Parathyroid adenoma (tissue), 2 donors: ENCODE results near the gene PPRC1.

ENCODE experiments used
- H2AFZ ChIP-seq: fragments of 300-600 bp; sonication (generic); one replicate; pipeline ENCODE4 v1.7.0; 2017; ENCODE audit warnings: antibody characterized with exemption, mild to moderate bottlenecking
- H3K27ac ChIP-seq: fragments of 300-600 bp; sonication (generic); one replicate; pipeline ENCODE4 v1.7.0; 2017
- H3K27me3 ChIP-seq: fragments of 300-600 bp; sonication (generic); one replicate; pipeline ENCODE4 v1.7.0; 2017; ENCODE audit warnings: low read length; ENCODE audit not compliant: control insufficient read depth, insufficient read depth
- H3K36me3 ChIP-seq: fragments of 300-600 bp; sonication (generic); one replicate; pipeline ENCODE4 v1.7.0; 2017; ENCODE audit warnings: low read length; ENCODE audit not compliant: control insufficient read depth, insufficient read depth
- H3K4me1 ChIP-seq: fragments of 300-600 bp; sonication (generic); one replicate; pipeline ENCODE4 v1.7.0; 2017; ENCODE audit warnings: control low read depth
- H3K4me2 ChIP-seq: fragments of 300-600 bp; sonication (generic); one replicate; pipeline ENCODE4 v1.7.0; 2017; ENCODE audit warnings: low read length
- H3K4me3 ChIP-seq: fragments of 300-600 bp; sonication (generic); one replicate; pipeline ENCODE4 v1.7.0; 2017; ENCODE audit warnings: low read depth, low read length
- H3K79me2 ChIP-seq: fragments of 300-600 bp; sonication (generic); one replicate; pipeline ENCODE4 v1.7.0; 2017; ENCODE audit warnings: control low read depth
- H3K9ac ChIP-seq: fragments of 300-600 bp; sonication (generic); one replicate; pipeline ENCODE4 v1.7.0; 2017; ENCODE audit warnings: mild to moderate bottlenecking
- H3K9me3 ChIP-seq: fragments of 300-600 bp; sonication (generic); one replicate; pipeline ENCODE4 v1.7.0; 2017; ENCODE audit warnings: low read length; ENCODE audit not compliant: control insufficient read depth
- CTCF ChIP-seq: fragments of 300-600 bp; sonication (generic); IDR thresholded peaks from one replicate; pipeline ENCODE4 v1.7.0; 2017; ENCODE audit warnings: antibody characterized with exemption, mild to moderate bottlenecking
- donor health status: primary hyperparathyroidism.

PPRC1 gene

GRCh38 chr10:102117391-102118159 is 15.3 kb upstream of the PPRC1 start:
- H3K9ac ChIP-seq = no peak overlapping the region
- H3K36me3 ChIP-seq = no peaks in the 10 kb centered on the region
- H3K4me2 ChIP-seq = peak overlapping the region; percentile 96
- peaks cover 46% of the 10 kb centered on the region for H3K79me2 ChIP-seq
- TF ChIP-seq CTCF = peak; percentile 33
- no peaks in the 10 kb centered on the region for H3K9me3 ChIP-seq
- peaks cover 53% of the 10 kb centered on the region for H3K4me1 ChIP-seq
- H3K4me3 ChIP-seq = peak overlapping the region; percentile 89
- H2AFZ ChIP-seq = no peak overlapping the region
- H3K27ac ChIP-seq = peak overlapping the region; percentile 100
- H3K27me3 ChIP-seq = no peaks in the 10 kb centered on the region

- H3K27me3 ChIP-seq = no peaks in the 10 kb centered on the region
- no peaks in the 10 kb centered on the region for H3K36me3 ChIP-seq
- peaks cover 33% of the 10 kb centered on the region for H3K79me2 ChIP-seq
- H3K4me3 ChIP-seq = peak overlapping the region; percentile 89
- H3K27ac ChIP-seq = peak overlapping the region; percentile 100
- H3K9ac ChIP-seq = no peak overlapping the region
- no peak for TF ChIP-seq CTCF
- H3K4me2 ChIP-seq = peak overlapping the region; percentile 96
- H2AFZ ChIP-seq = no peak overlapping the region
- H3K4me1 ChIP-seq = peaks cover 46% of the 10 kb centered on the region
- H3K9me3 ChIP-seq = no peaks in the 10 kb centered on the region
Observed at GRCh38 chr10:102118867-102119266, 14.0 kb upstream of the PPRC1 start.

GRCh38 chr10:102119417-102120141 is 13.3 kb upstream of the PPRC1 start:
- H3K4me2 ChIP-seq = peak overlapping the region; percentile 96
- H3K4me3 ChIP-seq = peak overlapping the region; percentile 89
- H2AFZ ChIP-seq = peak overlapping the region; percentile 76
- no peaks in the 10 kb centered on the region for H3K9me3 ChIP-seq
- no peak for TF ChIP-seq CTCF
- H3K4me1 ChIP-seq = peaks cover 43% of the 10 kb centered on the region
- peak overlapping the region; percentile 100 for H3K27ac ChIP-seq
- H3K79me2 ChIP-seq = peaks cover 28% of the 10 kb centered on the region
- H3K9ac ChIP-seq = peak overlapping the region; percentile 84
- no peaks in the 10 kb centered on the region for H3K36me3 ChIP-seq
- no peaks in the 10 kb centered on the region for H3K27me3 ChIP-seq

GRCh38 chr10:102120142-102120990 is 12.5 kb upstream of the PPRC1 start, which contains the start of gene LDB1:
TSS of gene LDB1 (minus strand) at chr10:102120368. CDS start at chr10:102120110, 258 bp downstream.
- Histone ChIP-seq H3K27me3 (no peaks in the 10 kb centered on the region), H3K4me3 (peak within 1 kb of the TSS; percentile 89), H3K4me1 (peaks cover 40% of the 10 kb centered on the region), H2AFZ (peak within 1 kb of the TSS; percentile 95), H3K79me2 (peaks cover 22% of the 10 kb centered on the region), H3K36me3 (no peaks in the 10 kb centered on the region), H3K27ac (peak within 1 kb of the TSS; percentile 100), H3K9me3 (no peaks in the 10 kb centered on the region), H3K4me2 (peak within 1 kb of the TSS; percentile 96), H3K9ac (peak within 1 kb of the TSS; percentile 97)
- TF ChIP-seq CTCF = peak; percentile 28
